Left kidney (tissue), 2 donors: ENCODE data around the gene TBX18. TPM values are rescaled to one million over a fixed set of nuclear protein-coding genes. Genes with fewer than 3 reads are reported as not detected.

Experiments
- DNase-seq: peaks from one replicate; pipeline ENCODE4 v3.0.0-alpha.2; 2013
- polyA plus RNA-seq: library from polyadenylated mRNA; unstranded; fragments of 120-200 nt; gene quantifications from one replicate; pipeline ENCODE4 v1.2.1, GENCODE V29; 2013; ENCODE audit not compliant: insufficient read length

The TBX18 gene
- polyA plus RNA-seq, 1 donor: 12.5 TPM

DNA sequence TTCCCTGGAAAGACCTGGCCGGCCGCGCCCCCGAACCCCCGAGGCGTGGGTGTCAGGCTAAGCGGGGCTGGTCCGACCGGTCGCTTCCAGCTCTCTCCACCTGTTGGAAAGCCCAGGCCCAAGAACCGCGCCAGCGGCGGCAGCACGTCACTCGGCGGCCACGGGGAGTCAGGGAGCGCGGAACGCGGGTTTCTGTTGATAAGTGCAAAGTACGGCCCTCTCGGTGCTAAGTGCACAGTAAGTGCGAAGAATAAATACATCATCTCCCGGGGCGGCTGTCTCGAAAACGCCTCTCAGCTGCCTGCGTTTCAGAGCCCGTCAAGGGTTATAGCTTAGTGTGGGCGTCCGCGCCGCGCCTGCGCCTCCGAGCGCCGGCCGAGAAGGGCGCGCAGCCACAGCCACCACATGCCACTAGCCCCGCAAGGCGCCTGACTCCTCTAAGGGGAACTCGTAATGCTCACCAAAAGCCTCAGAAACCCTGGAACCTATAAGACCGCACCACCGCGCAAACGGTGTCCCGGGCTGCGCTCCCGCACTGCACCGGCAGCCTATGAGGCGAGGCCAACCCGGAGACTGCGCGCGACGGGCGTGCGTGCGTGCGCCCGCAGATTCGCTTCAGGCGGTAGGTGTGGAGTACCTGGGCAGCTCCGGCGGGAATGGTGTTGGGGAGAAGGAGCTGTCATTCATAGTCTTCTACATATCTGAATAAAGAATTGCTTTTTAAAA, 9.2 kb upstream of the TBX18 start:
- no peak for DNase-seq

DNA sequence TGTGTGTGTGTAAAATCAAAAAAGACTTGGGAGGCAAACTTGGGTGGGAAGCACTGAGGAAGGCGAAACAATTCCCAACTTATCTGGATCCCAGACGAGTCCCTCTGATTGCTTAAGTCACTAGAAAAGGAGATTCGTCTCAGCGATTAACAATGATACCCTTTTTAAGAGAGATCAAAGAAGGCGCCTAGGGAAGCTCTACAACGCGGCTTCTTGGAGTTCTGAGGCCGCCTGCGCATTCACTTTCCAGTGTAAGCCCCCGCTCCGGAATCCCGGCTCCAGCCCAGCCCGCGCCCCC, 8.7 kb upstream of the TBX18 start:
- DNase-seq: no peak

DNA sequence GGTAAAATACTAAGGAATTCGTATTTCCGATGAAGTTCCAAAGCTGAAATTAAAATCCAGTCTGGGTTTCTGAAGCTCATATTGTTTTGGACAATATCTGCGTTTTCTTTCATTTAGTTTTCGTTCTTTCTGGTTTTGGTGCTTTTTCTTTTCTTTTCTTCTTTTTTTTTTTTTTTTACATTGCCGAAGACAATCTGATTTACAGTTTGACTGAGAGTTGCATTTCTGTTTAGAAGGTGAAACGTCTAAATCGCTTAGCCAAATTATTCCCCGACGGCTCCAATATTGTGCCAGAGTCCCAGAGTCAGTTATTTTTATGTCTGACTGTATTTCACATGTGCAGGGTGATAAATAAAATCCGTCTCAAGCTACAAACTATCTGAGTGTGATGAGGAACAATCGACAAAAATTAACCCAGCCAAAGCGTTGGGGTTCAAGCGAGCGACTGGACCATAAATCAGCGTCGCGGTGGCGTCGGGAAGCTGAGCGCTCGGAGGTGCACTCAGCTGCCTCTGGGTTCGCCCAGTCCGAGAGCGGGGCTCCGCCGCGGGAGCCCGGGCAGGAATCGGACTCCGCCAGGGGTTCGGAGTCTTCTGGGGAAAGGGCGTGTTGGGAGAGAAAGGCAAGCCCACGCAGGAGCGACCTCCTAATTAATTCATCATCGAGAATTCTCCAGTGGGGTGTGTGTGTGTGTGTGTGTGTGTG, 8.2 kb upstream of the TBX18 start:
- DNase-seq: no peak

DNA sequence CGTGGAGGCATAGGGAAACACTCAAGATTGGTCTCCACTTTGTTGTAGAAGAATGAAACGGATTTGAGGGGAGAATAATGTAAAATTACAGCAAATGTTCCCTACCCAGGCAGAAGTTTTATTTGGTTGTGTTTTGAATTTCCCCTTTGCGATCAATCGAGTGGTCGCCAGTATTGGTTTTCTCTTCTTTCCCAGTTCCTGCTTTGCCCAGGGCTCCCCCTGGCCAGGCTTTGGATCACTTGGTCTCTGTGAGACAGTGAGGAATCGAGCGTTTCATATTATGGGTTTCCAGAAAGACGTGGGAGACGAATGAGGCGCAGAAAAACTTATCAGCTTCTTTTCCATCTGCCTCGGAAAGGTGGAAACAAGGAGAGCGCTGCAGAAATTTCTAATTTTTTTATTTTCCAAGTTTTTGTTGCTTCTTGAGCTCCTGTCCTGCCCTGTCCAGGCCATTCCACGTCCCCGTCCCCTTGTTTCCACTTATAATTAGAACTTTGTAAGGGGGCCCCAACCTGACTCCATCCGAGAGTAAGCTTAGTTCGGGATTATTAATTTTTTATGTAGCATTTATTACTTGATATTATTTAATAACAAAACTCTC, 7.5 kb upstream of the TBX18 start:
- no peak for DNase-seq

DNA sequence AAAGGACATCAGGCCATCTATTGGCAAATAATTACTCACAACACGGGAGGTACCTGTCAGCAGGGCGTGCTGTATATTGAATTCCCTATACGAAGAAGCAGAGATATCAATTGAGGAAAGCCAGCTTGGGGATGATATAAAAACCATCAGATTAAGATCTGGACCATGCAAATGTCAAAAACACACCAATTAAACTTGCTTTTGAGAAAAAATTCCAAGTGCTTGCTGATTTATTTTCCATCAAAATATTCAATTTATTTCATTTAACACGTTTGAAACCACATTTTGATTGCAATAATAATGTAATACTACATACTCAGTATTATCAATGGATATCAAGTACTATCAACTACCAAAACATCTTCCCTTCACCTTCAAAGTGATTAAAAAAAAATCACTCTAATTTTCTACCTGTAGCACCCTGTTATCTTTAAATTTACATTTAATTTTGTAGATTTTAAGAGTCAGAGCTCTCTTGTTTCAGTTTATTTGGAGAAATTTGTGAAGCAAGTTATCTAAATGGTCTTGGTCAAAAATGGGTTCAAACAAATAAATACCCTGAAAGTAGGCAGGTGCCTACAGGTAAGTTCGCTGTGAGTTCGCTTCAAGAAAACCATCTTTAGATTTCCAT, 6.8 kb upstream of the TBX18 start:
- DNase-seq: no peak

DNA sequence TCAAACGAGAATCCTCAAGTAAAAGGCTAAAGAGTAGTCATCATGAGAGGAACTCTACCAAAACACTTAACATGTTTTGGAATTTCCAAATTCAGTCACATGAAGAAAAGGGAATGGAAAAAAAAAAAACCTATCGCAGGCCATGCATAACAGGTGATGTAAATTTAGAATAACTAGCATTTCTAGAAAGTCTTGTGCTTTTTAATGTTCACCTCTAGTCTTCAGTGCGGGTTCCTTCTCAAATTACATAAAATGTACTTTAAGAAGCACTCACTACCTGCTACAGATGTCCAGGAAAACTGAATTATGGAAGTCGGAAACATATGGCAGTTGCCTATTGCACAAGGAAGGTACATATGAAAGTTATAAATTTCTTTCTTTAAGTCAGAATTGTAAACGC, 6.1 kb upstream of the TBX18 start:
- DNase-seq: no peak

DNA sequence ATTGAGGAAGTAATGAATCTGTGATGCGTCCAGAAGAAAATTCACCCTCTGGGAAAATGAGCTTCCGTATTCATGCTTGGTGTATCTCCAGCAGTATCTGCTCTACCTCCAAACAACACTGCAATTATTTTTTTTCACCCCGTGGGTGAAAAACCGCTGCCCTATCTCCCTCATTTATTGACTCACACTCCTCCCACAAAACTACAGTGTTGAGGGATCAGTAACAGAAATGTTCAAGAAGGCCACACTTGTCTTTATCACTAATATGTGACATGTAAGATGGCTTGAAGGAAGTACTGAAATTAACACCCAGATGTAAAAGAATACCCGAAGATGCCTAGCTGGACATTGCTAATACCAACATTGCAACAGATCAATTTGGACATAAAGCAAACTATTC, 4.9 kb upstream of the TBX18 start:
- DNase-seq: no peak

DNA sequence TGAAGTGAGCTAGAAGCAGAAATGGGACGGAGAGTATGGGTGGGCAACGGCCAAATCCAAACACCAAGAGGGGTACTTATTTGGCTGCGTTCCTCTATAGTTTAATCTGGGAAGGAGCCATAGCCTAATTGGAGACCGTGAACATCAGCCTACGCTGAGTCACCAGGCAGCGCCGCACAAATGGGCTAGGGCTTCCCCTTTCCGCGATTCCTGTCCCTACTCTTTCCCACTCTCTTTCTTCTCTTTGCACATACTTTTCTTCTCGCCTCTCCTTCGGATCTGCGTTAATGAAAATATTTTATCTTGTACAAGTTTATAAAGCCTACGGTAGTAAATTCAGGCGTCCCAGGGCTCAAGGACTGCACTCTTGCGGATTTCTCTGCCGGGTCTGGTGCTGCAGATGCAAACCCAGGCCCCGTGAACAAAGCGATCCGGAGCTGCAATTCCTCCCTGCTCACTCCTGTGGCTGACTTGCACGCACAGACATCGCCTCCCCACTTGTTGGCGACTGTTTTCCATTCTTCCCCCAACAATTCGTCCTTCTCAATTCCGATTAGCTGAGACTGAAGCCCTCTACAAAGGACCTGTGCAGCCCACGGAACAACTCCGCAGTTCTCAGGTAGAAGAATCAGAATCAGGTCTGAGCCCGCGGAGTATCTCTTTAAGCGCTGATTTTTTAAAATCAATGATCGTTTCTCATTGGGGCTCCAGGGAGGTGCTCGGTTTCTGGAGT, 4.2 kb upstream of the TBX18 start:
- no peak for DNase-seq

DNA sequence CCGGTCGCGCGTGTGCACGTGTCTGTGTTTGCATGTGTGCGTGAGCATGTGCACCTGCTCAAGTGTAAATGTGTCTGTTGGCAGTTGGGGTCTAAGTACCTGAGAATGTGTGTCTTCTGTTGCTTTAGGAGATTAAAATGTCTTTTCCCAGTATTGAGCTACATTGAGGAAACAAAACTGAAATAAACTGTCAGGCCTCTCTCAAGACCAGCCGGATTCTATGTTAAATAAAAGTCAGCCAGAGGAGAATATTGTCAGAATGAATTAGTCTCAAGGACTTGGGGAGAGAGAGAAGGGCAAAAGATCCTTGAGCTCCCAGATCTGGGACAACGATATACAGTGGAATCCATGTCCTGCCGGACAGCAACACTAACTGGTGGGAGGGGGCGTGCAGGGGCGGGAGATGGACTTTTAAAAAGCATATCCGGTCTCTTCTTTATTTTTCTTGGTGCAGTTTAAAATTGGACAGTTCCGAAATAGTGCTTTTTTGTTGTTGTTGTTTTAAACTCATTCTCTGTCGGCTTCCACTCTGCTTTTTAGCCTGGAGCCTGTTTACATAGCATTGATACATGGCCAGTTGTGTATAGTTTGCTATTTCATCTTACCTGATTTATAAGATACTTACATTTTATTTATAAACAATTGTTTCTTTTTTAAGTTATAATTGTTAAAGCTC, 3.3 kb upstream of the TBX18 start:
- DNase-seq: no peak

DNA sequence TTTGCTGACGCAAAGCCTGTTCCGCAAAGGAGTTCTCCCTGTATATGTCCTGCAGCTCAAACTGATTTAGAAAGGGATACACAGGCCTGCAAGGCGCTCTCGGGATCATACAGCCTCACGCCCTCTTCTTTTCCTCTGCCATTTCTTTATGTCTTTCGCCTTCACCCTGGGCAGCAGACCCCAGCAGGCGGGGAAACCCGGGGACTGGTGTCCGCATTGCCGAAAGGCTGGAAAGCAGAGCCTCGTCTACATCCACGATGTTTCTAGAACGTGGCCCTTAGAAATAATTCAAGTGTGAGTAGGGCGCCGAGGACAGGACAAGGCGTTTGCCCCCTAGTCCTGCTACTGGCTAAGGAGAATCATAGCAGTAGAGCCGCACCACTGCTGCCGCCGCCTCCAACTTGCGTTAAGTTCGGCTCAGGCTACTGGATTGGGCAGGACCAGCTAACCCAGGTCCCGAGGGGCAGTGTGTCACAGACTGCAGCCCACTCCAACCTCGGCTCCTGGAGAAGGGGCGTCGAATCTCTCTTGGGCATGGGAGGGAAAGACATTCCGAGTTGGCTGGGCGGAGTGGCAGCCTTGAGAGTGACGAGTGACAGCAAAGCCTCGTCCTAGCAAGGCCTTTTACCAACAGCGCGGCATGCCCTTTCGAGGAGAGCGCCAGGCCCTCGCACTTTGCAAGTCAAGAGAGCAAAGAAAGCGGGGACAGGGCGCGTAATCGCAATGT, 2.6 kb upstream of the TBX18 start:
- no peak for DNase-seq

DNA sequence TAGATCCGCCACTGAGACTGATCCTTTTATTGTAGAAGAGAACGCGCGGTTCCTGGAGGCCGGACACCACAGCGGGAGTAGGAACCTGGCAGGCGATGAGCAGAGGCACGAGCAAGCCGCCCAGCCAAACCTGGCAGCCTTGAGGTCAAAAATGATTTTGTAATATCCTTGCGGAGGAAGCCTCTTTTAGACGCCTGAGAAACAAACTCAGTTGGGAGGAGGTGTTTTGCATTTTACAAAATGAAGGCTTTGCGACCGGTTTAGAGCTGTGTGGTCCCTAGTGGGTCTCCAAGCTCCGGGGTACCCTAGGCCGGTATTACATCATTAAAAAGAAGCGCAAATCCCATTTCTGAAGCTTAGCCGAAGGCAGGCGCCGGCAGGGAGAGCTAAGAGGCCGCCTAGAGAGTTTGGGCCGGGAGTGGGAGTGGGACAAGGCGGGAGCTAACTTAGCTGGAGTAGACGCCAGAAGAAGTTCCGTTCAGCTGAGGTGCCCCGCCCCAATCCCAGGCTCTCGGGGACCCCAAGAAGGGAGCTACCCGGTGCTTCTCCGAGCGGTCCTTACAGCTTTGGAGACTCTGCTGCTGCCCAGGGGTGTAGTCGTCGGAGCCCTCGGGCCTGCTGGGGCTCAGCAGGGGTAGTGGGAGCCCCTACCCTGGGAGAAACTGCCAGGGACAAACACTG, 1.9 kb upstream of the TBX18 start:
- DNase-seq: no peak

DNA sequence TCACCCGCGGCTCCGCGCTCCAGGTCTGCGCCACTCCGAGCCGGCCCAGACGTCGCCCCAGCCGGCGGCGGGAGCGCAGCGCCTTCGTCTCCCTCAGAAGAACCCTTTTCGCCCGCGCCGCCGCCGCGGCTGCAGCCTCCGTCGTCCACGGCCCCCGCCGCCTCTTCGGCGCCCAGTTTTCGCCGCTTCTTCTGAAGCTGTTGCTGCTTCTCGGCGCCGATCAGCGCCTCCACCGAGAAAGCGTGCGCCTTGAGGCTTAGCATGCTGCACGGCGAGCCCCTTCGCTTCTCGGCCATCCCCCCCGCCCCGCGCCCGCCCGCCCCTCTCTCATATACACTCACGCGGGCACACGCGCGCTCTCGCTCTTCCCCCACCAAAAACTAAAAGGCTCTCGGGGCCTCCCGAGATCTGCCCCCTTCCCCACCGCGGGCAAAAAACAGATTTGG, 489 bp downstream of the TBX18 start:
- DNase-seq: no peak

DNA sequence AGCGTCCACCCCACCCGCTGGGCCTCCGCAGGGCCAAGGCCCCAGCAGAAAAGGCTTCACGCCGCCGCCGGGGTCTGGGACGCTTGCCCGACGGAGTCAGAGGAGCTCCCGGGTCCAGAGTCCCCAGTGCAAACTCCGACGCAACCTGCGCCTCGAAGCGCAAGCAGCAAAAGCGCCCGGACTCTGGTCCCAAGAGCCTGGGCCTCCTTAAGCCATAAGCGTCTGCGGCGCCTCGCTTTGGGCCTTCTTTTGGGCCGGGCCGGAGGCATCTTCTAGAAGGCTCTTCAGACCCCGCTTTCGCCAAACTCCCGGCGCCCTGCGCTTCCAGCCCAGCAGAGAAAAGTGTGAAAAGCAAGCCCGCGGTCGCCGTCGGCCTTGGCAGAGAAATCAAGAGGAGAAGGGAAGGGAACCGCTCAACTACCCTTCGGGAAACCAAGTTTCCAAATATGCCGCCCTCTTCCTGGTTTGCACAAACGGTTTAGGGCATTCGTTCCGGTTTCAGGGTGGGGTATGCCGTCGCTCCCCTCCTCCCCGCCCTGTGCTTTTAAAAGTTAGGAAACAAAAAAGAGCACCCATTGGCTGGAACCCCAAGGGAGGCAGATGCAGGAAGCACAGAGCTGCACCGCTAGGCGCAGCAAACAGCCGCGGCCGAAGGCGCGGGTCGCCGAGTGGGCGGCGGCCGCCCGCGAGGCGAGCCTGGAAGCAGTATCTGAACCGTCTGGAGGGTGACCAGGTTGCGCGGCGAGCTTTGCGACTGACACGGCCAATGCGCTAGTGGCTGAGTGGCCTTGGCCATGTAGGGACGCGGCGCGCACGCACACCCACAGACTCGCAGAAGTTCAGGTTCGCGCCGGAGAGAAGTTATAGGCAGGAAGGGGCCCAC, 1.2 kb downstream of the TBX18 start:
- DNase-seq: no peak

DNA sequence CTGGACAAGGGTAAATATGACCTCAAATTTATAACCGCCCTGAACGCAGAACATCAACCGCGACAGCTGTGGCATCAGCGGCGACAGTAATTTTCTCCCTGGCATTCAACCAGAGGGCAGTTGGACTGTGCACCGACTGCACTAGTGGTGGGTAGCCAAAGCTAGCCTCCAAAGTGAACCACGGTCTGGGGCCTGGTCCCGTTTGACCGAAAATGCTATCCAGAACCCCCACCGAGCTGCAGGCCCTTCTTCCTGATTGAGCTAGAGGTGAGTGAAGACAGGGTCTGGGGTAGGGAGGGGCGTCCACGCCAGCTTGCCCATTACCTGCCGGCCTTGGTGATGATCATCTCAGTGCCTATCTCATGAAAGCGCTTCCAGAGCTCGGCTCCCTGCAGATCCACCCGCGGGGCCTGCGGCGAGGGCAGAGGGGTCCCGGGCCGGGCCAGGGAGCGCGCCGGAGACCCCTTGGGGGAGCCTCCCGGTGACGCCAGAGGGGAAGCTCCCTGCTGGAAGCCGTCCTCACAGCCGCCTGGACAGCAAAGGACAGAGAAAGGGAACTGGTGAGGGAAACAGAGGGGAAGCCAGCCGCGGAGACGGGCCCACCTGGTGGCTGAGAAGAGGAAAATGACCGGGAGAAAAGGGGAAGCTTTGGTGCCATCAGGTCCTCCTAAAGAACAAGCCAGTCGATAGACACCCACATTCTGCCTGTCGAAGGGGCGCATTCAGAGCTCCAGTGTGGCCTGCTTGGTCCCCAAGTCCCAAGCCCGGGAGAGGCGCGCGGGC, 2.0 kb downstream of the TBX18 start:
- DNase-seq: no peak

DNA sequence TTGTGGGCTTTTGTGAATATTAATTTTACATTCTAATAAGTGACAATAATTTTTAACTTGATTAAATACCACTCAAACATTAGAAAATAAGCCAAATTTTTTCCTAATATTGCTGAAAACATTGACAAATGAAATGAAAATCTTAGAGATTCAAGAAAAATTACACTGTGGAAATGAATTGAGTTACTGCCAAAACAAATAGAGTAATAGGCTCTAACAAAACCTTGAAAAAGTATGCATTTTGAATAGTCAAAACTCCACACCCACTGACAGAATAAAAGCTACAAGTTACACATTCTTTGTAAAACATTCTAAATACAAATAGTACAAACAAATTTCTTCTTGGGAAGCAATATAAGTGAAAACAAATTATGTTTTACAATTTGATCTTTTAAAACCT, 5.9 kb downstream of the TBX18 start:
- no peak for DNase-seq

DNA sequence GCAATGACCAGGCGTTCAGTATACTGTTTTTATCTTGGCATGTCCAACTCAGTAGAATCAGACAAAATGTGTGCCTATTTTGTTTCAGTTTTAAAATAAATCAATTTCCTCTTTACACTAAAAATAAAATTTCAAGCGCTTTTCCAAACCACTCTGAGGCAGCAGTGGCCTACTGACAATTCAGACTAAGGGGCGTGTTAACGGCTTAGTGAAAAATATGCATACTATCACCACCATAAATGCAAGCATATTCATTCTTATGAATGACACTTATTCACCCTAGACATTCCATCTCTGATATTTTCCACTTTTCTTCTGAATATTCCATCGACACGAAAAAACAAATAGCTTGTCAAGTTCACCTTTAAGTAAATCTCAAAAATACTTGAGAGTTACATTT, 7.5 kb downstream of the TBX18 start:
- DNase-seq: no peak

DNA sequence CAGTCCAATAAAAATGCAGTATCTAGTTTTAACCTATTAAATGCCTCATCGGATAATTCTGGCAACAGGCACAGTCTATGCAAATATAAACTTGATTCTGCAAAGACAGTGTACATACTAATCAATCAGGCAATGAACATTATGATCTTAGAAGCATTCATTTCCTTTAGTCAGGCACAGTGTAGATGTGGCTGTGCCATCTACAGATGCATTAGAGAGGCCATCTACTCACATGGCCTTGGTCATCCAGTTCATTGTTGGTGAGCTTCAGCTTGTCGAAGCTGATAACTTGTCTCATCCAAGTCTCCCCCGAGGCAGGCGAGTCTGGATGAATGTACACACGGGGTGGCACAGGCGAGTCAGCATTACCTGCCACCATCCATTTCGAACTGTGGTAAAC, 7.9 kb downstream of the TBX18 start:
- DNase-seq: no peak

DNA sequence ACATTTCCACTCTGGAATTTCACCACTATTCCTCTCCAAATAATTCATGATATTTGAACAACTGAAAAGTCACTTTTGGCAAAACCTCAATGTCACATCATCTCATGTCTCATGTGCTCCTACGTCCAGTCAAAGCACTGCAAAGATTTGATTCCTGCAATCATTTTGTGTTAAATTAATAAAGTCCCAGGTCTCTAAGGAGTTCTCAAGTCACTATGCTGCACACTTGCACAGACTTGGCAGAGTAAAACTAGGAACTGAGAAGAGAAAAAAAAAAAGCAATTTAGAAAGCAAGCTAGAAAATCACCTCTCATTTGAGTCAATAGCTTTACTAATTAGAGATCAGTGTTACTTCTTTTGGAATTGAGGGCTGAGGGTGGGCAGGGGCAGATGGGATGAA, 11.2 kb downstream of the TBX18 start:
- DNase-seq: no peak
